GM21423 (cell line): ENCODE results near the gene PTPRG.

Source experiments
- ATAC-seq: cut with Tn5 transposase; IDR thresholded peaks from one replicate; pipeline ENCODE4 v1.9.1; 2021; ENCODE audit warnings: mild to moderate bottlenecking, moderate library complexity; ENCODE audit not compliant: unreplicated experiment

The PTPRG gene

DNA sequence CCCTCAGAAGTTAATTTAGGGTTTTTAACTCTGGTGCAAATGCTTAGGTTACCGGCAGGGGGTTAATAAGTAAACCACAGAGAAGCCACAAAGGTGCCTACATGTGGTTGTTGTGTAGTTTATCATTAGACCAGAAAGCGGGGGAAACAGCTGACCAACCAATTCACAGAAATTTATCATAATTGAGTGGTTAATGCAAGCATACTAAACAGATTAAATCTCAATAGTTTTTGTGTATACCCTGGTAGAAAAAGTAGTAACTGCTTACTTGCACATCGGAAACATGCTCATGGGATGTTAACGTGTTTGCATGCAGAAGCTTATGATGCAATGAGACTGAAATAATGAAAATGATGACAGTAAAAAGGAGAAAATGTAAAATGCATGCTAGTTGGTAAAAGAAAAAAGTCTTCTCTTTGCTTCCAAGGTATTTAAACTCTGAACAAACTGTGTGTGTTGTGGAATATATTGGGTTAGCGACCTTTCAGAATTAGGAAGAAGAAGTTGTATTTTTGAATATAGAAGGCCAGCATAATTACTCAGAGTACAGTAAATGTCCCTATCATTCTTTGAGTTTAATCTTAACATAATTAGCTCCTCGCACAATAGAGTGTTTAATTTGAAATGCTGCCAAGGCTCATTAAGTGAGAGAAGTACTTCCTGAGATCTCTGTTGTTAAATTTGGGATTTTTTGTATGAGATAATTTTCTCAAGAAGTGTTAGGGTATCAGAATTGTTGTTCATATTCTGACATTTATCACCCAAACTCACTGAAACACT lies 316.2 kb downstream of the PTPRG start:
- peak; percentile 99 for ATAC-seq

DNA sequence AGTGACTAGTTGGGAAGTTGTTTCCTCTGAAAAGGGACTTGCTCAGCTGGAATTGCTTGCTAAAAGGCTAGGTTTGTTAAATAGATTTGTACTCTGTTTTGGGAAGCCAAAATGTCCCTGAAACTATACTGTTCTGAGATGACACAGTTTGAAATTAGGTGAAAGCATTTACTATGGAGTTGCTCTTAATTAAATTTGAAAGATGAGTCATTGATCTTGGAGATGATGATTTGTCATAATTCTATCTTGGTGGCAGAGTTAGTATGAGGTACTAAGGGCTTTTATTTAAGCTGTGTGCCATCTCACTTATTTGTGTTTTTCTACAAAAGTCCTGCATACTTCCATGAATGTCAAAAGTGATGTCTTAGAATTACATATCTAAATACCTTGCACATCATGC lies 320.9 kb downstream of the PTPRG start:
- no peak for ATAC-seq

DNA sequence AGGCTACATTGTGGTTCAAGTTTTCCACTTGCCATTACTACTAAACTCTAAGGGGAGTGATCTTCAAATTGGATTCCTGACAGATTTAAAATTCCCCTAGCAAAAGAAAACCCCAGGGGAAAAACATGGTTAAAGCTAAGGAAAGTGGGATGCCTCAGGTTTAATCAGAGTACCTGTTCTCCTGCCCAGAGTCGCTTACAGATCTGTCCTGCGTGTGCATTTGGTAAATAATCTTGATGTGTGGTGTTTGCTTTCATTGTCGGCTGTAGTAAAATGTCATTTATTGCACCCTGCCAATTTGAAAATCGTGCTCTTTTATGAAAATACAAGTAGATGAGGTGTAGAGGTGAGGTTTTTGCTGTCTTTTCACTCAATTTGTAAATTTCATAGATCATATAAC lies 323.4 kb downstream of the PTPRG start:
- ATAC-seq: no peak

DNA sequence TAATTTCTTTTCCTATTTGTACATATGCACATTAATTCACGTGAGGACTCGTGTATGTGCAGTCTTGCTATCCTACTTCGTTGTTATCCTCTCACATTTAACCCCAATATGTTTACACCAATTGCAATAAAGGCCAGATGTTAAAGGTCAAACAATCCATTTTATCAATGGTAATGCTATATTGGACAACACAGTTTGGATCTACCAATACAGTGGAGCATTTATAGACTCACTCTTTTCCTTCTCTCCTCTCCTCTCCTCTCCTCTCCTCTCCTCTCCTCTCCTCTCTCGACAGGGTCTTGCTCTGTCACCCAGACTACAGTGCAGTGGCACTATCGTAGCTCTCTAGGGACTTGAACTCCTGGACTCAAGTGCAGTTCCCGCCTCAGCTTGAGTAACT lies 324.0 kb downstream of the PTPRG start:
- no peak for ATAC-seq

DNA sequence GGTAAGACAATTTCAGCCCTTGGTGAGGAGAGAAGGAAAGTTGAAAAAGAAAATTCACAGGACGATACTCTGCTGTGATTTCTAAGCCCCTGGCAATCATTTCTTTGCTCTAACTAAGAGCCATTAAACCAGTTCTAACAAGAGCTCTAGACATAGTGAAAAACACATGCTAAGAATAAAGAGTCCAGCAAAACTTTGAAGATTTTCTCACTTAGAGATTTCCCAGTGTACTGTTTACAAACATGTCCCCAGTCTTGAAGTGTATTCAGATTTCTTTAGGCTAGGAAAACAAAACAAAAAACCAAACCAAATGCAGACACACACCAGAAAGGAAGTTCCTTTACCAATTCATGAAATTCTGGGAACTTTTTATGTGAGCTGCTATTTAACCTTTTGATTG lies 325.8 kb downstream of the PTPRG start:
- ATAC-seq: no peak

DNA sequence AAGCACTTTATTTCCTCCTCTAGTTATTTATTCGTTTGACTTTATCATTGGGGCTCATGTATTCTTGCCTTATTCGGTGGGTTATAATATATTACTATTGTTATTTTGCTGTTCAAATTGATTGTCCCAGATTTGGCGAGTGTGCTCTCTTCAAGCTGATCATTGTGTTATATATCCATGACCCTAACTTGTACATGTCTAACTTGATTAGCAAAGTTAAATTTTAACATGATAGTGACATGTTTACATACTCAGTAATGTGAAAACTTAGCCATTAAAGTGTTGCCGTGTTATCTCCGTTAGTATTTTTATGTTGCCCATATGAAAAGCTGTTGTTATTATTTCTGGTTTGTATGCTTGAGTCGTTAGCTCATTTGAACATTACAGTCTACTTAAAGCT lies 327.9 kb downstream of the PTPRG start:
- no peak for ATAC-seq

DNA sequence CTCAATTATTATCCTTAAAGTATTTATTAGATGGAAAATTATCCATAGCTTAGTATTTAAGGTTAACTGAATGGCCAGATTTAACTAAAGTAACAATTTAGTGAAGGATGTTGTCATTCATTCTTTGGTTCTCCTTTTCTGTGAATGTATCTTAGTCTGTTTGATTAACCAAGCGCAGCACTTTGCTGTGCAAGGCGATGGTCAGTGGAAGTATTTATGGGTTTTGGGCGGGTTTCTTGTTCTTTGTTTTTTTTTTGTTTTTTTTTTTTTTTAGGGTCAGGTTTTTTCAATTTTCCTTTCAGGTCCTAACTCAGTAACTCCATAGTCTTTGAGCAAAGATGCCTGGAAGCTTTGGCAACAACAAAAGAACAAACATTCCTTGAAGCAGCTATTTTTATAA lies 328.8 kb downstream of the PTPRG start:
- ATAC-seq: no peak

DNA sequence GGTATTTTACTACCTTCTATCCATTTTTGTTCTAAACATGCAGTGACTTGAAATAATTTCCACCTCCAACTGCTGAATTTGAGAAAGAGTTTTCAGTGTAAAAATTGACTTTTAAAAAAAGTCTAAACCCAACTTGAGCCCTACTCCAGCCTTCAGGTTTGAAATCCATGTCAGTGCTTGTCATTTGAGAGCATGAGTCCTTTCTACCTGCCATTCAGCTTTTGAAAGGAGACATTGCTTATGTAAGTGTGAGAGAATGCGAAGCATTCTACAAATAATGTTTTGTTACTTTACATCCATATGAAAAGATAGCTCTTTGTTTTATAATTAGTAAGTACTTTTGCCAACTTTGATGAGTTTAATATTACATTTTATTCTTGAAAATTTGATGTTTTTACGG lies 329.2 kb downstream of the PTPRG start:
- ATAC-seq: no peak

DNA sequence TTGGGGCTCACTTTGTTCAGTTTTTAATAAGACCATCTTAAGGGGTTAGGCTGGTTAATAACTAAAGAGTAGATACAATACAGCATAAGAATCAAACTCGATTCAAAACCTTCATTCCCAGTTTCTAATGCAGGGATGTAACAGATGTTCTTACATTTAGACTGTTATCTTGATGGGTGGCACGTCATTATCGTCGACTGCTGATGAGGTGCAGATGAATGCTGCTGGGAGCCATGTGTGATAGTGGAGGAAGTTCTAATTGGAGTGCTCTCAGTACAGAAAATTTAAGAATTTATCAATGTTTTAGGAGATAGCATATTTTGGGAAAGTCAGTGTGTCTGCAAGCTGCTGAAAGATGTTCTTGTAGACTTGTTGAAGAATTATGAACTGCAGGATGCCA lies 331.5 kb downstream of the PTPRG start:
- ATAC-seq: no peak

DNA sequence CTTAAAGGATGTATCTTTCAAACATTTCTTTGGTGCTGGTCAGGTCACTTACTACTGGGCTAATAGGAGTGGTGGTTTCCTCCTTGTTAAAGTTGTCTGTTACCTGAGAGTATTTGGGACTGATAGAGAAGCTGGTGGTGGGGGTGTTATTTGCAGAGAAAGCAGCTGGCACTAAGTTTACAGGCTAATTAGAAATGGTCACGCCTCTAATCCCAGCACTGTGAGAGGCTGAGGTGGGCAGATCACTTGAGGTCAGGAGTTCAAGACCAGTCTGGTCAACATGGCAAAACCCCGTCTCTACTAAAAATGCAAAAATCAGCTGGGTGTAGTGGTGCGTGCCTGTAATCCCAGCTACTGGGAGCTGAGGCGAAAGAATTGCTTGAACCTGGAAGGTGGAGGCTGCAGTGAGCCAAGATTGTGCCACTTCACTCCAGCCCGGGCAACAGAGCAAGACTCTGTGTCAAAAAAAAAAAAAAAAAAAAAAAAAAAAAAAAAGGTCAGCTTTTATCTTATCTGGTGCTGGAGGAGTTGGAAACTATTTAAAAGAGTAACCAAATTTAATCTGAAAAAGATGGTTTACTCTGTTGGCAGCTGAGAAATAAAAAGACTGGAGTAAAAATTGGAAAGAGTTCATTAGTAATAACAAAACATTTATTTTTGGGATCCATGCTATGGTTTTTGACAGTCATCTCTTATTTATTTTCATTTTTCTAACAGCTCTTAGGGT lies 332.6 kb downstream of the PTPRG start:
- no peak for ATAC-seq

DNA sequence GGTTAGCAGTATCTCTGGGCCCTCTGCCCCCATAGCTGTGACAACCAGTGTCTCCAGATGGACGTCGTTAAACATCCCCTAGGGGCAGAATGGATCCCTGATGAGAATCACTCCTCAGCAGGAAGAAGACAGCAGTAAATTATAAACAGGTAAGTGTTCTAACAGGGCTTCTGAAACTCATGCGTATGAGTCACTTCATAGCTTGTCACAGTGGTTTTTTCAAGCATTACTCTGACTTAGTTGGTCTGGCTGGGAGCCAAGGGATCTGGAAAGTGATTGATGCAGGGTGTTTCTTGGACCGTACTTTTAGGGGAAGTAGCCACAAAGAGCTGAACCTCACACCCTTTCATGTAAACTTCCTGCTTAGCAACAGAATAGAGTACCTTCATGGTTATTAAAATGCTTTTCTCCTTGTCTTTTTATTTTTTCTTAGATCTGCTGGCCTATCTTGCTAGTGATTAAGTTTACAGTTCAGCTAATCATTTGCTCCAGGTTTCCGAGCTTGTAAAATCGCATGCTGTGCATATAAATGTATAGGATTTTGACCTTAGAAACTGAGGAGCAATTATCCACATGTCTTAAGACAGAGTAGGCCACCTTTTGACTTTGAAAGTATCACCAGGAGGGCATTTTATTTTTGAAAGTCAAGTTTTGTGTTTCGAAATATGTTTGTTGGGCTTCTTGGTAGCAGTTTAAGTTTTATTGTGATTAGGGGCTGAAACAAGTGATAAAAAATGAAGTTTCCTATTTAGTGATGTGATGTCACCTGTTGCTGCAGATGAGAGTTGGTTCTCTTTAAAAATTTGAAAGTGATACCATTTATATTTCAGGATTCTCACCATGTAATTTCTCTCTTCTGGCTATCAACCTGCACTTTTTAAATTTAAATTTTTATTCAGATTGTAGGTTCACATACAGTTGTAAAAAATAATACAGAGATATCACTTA lies 333.9 kb downstream of the PTPRG start:
- ATAC-seq: peak; percentile 98

DNA sequence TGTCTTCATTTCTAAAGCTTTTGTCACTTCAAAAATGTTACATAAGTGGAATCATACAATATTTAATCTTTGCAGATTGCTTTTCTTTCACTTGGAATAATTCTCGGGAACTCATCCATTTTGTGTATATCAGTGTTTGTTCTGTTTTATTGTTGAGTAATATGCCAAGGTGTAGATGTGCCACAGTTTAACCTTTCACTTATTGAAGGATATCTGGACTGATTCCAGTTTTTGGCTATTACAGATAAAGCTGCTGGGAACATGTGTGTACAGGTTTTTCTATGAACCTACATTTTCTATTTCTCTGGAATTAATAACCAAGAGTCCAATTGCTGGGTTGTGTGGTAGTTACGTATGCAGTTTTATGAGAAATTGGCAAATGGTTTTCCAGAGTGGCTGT lies 334.9 kb downstream of the PTPRG start:
- ATAC-seq: no peak

DNA sequence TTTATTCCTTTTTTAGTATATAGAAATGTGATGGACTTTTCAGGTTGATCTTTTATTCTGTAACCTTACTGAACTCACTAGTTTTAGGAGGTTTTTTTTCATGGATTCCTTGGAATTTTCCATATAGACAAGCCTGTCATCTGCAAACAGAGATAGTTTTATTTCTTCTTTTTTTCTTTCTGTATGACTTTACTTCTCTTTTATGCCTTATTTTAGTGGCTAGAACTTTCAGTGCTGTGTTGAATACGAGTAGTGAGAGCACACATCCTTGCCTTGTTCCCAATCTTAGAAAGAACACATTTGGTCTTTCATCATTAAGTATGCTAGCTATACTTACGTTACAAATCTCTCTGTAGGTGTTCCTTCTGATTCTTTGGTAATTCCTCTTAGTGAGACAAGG lies 336.5 kb downstream of the PTPRG start:
- no peak for ATAC-seq

DNA sequence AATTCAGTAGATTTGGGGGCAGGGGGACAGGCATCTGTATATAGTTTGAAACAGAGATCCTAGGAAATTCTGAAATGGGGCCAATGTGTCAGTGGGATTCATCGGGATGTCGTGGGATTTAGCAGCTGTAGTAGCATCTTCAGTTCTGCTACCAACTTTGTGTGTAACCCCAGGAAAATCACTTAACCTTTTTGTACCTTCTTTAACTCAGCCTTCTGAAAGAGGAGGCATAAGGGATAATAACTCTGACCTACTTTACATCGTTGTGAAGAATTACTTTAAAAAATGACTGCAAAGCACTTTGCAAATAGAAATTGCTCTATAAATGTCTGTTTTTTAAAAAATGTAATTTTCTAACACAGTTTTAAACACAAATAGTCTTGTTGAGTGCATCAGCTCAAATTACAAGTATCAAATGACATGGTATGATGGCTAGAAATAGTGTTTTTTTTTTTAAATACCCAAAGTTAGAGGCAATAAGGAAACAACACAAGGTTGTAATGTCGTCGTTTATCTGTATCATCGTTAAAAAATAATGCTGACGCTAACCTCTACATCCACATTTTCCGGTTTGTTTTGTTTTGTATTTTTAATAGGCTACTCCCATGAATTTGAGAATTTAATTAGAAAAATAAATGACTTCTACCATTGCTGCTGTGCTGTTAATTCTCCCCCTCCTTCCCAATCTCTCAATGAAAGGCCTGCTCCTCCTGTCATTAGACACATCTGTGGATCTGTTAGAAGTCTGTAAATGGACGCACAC lies 338.5 kb downstream of the PTPRG start:
- no peak for ATAC-seq

DNA sequence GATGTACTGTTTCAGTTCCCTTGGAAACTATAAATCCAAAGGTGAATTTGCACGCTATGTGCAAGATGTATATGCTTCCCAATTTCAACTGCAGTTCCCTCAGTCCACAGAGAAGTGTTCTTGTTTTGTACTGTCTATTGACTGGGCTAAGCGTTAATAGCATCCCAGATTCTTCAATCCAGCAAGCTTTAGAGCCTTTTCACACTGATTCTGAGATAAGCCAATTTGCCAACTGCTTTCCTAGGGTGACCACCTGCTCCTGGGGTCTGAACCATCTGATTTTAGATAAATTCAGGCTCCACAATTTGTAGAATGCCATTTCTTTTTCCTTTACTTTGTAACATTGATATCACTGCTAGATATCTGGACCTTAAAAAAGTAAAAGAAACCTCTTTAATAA lies 340.1 kb downstream of the PTPRG start:
- ATAC-seq: no peak

DNA sequence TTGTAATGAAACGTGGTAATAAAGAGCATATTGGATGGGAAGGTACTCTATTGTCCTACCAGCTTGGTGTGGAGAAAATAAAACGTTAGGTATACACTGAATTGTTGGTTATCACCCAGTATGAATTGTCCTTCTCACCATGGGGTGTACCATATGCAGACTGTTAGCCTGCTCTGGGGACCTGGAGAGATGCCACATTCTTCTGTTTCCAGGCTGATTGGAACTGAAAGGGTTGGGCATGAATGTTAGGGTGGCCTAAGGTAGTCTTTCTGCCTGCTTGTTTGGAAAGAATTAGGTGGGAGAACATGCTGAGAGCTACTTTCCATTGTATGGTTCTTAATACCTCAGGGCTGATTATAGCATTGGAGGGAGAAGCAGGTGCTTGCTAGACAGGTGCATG lies 340.6 kb downstream of the PTPRG start:
- ATAC-seq: no peak

DNA sequence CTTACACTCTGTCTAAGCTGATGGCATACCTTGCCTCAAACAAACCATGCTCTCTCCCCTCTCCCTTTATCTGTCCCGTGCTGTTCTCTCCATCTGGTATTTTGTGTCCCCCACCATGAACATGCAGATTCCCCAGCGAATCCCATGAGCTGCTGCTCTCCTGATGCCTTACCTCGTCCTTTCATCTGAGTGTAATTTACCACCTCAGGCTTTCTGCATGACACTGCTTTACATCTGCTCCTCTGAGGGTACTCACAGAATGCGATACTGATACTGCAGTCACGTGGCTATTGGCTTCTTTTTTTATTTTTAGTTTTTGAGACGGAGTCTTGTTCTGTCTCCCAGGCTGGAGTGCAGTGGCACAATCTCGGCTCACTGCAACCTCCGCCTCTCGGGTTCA lies 341.7 kb downstream of the PTPRG start:
- ATAC-seq: no peak

DNA sequence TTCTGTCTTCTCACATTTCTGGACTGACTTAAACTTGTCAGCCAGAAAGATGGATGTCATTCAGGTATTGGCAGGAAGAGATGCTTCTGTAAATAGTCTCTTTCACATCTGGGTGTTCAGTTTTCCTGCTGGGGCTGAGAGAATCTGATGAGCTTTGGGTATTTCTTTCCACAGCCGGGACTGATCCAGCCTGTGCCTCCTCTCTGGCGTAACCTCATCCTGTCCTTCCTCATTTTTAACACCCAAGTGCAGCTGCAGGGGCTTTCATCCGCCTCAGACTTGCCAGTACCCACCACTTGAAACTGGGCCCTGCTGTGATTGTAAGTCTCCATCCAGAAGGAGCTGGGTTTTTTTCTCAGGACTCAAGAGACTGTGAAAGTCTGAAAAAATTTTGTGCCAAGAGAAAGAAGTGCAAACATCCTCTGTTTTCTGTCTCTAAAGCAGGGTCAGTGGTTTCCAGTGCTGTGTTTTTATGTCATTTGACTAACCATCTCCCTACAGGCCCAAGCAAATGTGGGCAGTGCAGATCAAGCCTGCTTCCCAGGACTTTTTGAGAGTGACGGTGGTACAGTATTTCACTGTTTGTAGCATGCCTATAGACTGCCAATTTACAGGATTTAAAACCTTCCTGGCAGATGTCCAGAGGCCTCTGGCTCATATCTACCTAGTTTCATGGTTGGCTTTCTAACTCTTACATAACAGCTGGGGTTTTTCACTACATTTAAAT lies 342.7 kb downstream of the PTPRG start:
- peak; percentile 60 for ATAC-seq

DNA sequence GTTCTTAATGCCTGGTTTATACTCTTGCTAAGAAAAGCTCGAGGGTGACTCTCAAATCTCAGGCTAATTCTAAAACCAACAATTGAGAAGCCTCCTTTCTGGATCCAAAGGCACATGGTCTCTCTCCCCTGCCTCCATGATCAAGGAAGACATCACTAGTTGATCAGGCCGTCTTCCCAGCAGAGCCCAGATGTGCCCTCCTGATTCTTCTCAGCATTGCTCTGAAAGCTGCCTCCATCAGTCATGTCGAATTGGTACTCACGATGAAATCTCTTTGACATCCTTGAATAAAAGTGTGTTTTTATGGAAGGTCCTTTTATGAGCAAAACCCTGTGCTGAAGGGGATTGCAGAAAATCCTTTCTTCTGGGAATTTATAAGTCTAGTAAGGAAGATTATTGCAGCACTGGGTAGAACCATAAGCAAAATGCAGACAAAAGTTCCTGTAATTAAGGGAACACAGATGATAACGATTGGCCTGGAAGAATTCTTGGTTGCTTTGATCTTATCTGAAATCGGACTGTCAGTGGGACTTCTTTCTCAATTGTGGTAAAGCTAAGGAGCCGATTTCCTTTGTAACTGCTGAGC lies 345.9 kb downstream of the PTPRG start:
- ATAC-seq: no peak

DNA sequence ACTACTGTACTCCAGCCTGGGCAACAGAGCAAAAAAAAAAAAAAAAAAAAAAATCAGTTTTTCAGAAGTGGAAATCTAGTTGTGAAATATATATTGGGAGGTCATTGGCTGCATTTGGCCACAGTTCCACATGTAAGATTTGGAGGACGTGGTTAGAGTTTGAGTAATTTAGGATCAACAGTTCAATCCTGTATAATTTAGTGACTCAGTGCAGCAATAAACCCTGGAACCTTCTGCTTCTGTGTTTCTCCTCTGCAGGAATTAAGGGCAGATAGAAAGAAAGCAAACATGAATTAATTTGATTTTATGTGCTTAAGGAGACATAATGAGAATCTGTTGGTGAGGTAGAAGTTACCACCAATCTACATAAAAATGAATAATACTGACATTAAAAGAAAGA lies 347.0 kb downstream of the PTPRG start:
- ATAC-seq: no peak
